ENCODE measurements around the gene MAP4K1. TPM values are rescaled to one million over a fixed set of nuclear protein-coding genes. Genes with fewer than 3 reads are reported as not detected.
A peak's percentile ranks its signal among the peaks of the same experiment; 100 is the strongest.

Gene MAP4K1
- total RNA-seq, 1 experiment from 2014 or later = 3.5 TPM

GRCh38 chr19:38661996-38662395 lies 44.2 kb upstream of the MAP4K1 start:
- H2AFZ ChIP-seq = no peak overlapping the region
- H3K9me3 ChIP-seq (ENCODE audit: insufficient read depth, low read depth) = no peaks in the 10 kb centered on the region
- no TSS peak for BruUV-seq (replicated peaks)
- peaks cover 32% of the 10 kb centered on the region; the same call in 1 of the 2 replicates for H3K36me3 ChIP-seq (ENCODE audit: low read depth)
- H3K79me2 ChIP-seq (ENCODE audit: low read depth) = peaks cover 96% of the 10 kb centered on the region
- H3K4me1 ChIP-seq (replicated peaks; ENCODE audit: insufficient read depth) = peaks cover 97% of the 10 kb centered on the region
- peaks cover 58% of the 10 kb centered on the region for H4K20me1 ChIP-seq (ENCODE audit: insufficient read depth)
- no peak for TF ChIP-seq CTCF (conservative IDR thresholded peaks at IDR 0.05)
- intact Hi-C loops (cut with micrococcal nuclease; ENCODE audit: unreplicated experiment) = loop anchor here (1.0 kb wide), 1 partner anchor 11 kb away; no protein-coding TSS in a partner anchor
- no peaks in the 10 kb centered on the region for H3K9me2 ChIP-seq (ENCODE audit: insufficient read depth)
- peak overlapping the region; percentile 89 for H3K4me2 ChIP-seq
- ChIA-PET CTCF (no interaction called here), POLR2A (ENCODE audit: unreplicated experiment) (interaction anchor here (0.5 to 1.2 kb wide), 6 partner anchors 13 to 57 kb away, joined by 3 to 7 read pairs (median 4); partner anchors contain the start of gene ACTN4)
- H3K27me3 ChIP-seq (ENCODE audit: insufficient read depth, low read depth) = no peaks in the 10 kb centered on the region
- peak; percentile 69 to 96 for DNase-seq
- H3F3A ChIP-seq (ENCODE audit: insufficient read depth, low read depth) = peaks cover 91% of the 10 kb centered on the region
- H3K27ac ChIP-seq = peak overlapping the region; percentile 99
- peak overlapping the region; percentile 21 for H3K4me3 ChIP-seq

GRCh38 chr19:38661136-38661535 lies 43.4 kb upstream of the MAP4K1 start:
- POLR2A ChIA-PET (ENCODE audit: unreplicated experiment) = no interaction called here

DNA sequence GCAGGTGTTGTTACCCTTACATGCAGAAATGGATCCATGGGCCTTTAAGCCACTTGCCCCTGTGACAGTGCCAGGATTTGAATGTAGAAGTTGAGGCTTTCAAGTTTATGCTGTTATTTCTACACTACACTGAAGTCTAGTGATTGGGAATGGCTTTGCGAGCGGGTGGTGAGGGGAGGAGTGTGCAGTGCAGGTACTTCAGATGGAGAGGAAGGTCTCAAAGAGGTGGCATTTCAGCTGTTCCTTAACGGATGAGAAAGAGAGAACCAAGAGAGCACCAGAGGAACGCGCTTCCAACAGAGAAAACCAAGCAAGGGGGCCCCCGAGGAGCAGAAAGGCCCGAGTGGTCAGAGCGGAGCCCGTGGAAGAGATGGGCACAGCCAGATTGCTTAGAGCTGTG lies 43.0 kb upstream of the MAP4K1 start:
- DNase-seq = no peak
- Histone ChIP-seq H3K4me3 (no peak overlapping the region), H3K27ac (peak overlapping the region; percentile 99), H3K4me1 (replicated peaks; ENCODE audit: insufficient read depth) (peaks cover 97% of the 10 kb centered on the region), H3K27me3 (ENCODE audit: insufficient read depth, low read depth) (no peaks in the 10 kb centered on the region), H3K4me2 (peak overlapping the region; percentile 89), H3K79me2 (ENCODE audit: low read depth) (peaks cover 96% of the 10 kb centered on the region), H4K20me1 (ENCODE audit: insufficient read depth) (peaks cover 45% of the 10 kb centered on the region), H2AFZ (no peak overlapping the region), H3K9me3 (ENCODE audit: insufficient read depth, low read depth) (no peaks in the 10 kb centered on the region), H3K36me3 (ENCODE audit: low read depth) (peaks cover 35% of the 10 kb centered on the region), H3K9me2 (ENCODE audit: insufficient read depth) (no peaks in the 10 kb centered on the region), H3F3A (ENCODE audit: insufficient read depth, low read depth) (peaks cover 93% of the 10 kb centered on the region)
- CTCF ChIA-PET = interaction anchor here (0.7 kb wide), 1 partner anchor 32 kb away, joined by 15 read pairs; no protein-coding TSS in a partner anchor
- no peak for TF ChIP-seq EZH2 (IDR thresholded peaks at IDR 0.05; ENCODE audit: low read depth)
- TF ChIP-seq CTCF (conservative IDR thresholded peaks at IDR 0.05) = no peak
- no TSS peak for BruUV-seq (replicated peaks)
- POLR2A ChIA-PET (ENCODE audit: unreplicated experiment) = no interaction called here
- intact Hi-C loops (cut with micrococcal nuclease; ENCODE audit: unreplicated experiment) = no loop called here

More at GRCh38 chr19:38661136-38661535, 43.4 kb upstream of the MAP4K1 start:
- no TSS peak for BruUV-seq (replicated peaks)
- Histone ChIP-seq H3K27ac (peak overlapping the region; percentile 99), H4K20me1 (ENCODE audit: insufficient read depth) (peaks cover 49% of the 10 kb centered on the region), H3F3A (ENCODE audit: insufficient read depth, low read depth) (peaks cover 91% of the 10 kb centered on the region), H3K4me1 (replicated peaks; ENCODE audit: insufficient read depth) (peaks cover 97% of the 10 kb centered on the region), H3K9me2 (ENCODE audit: insufficient read depth) (no peaks in the 10 kb centered on the region), H3K4me2 (peak overlapping the region; percentile 89), H2AFZ (no peak overlapping the region), H3K27me3 (ENCODE audit: insufficient read depth, low read depth) (no peaks in the 10 kb centered on the region), H3K9me3 (ENCODE audit: insufficient read depth, low read depth) (no peaks in the 10 kb centered on the region), H3K4me3 (no peak overlapping the region), H3K36me3 (ENCODE audit: low read depth) (peaks cover 31% of the 10 kb centered on the region), H3K79me2 (ENCODE audit: low read depth) (peaks cover 96% of the 10 kb centered on the region)
- intact Hi-C loops (cut with micrococcal nuclease; ENCODE audit: unreplicated experiment) = no loop called here
- no peak for DNase-seq
- no peak for TF ChIP-seq EZH2 (IDR thresholded peaks at IDR 0.05; ENCODE audit: low read depth)
- TF ChIP-seq CTCF (conservative IDR thresholded peaks at IDR 0.05) = no peak
- CTCF ChIA-PET = no interaction called here
